ENCODE results near the gene SYNE3.

The SYNE3 gene, protein sequence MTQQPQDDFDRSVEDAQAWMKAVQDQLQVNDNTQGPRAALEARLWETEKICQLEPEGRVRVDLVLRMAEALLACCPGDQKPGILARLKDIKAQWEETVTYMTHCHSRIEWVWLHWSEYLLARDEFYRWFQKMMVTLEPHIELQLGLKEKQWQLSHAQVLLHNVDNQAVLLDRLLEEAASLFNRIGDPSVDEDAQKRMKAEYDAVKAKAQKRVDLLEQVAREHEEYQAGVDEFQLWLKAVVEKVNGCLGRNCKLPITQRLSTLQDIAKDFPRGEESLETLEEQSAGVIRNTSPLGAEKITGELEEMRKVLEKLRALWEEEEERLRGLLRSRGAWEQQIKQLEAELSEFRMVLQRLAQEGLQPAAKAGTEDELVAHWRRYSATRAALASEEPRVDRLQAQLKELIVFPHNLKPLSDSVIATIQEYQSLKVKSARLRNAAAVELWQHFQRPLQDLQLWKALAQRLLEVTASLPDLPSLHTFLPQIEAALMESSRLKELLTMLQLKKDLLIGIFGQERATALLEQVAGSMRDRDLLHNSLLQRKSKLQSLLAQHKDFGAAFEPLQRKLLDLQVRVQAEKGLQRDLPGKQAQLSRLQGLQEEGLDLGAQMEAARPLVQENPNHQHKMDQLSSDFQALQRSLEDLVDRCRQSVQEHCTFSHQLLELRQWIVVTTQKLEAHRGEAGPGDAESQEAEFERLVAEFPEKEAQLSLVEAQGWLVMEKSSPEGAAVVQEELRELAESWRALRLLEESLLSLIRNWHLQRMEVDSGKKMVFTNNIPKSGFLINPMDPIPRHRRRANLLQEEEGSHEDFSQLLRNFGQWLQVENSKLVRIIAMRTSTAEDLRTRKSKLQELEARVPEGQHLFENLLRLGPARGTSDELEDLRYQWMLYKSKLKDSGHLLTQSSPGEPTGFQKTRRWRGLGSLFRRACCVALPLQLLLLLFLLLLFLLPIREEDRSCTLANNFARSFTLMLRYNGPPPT

DNA sequence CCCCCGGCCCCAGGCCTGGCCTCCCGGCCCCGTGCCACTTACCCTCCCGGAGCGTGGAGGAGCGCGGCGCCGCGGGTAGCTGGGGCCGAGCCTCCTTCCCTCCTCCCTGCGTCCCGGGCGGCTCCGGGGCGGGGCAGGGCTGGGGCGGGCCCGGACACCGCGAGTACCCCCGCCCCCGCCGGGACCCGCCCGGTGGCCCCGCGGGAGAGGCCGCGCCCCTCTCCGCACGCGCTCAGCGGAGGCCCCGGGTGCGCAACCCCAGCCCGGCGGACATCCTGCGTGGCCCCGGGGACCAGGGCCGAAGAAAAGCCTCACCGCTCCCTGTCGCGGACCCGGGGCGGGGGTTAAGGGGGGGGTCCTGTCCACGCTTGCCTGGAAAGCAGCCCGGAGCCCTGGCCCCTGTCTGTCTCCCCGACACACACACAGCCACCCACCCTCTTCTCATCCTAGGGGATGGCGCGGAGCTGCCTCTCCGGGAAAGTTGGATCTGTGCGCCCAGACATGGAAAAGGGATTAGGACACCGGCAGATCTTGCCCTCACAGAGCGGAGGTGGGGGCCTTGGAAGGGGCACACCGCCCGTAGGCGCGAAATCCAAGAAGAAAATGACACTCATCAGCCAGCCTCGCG, at the start of gene SYNE3:
SYNE3 (minus strand) TSS at position 97 of the 628 bp plus-strand sequence. CDS start 40,829 bp downstream, outside the sequence.
- peak; percentile 62 for DNase-seq

- DNase-seq = no peak
These were observed 47.6 kb upstream of the SYNE3 start for GRCh38 chr14:95564060-95564459.

GRCh38 chr14:95562892-95563685, 46.6 kb upstream of the SYNE3 start:
- no peak for DNase-seq

GRCh38 chr14:95561001-95561412, 44.6 kb upstream of the SYNE3 start:
- DNase-seq = peak; percentile 91

GRCh38 chr14:95559203-95559602, 42.8 kb upstream of the SYNE3 start:
- no peak for DNase-seq

GRCh38 chr14:95557832-95558231, 41.4 kb upstream of the SYNE3 start:
- no peak for DNase-seq

DNA sequence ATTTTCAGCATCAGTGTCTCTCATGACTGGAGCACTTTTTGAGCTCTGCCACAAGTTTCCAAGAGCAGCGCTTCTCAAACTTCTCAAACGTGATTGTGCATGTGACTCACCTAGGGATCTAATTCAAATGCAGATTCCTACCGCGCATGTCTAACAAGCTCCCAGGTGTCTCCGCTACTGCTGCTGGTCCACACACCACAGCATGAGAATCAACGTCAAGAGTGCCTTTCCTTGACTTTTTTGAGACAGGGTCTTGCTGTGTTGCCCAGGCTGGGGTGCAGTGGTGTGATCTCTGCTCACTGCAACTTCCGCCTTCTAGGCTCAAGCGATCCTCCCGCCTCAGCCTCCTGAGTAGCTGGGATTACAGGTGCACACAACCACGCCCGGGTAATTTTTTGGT, 40.8 kb upstream of the SYNE3 start:
- DNase-seq = no peak

DNA sequence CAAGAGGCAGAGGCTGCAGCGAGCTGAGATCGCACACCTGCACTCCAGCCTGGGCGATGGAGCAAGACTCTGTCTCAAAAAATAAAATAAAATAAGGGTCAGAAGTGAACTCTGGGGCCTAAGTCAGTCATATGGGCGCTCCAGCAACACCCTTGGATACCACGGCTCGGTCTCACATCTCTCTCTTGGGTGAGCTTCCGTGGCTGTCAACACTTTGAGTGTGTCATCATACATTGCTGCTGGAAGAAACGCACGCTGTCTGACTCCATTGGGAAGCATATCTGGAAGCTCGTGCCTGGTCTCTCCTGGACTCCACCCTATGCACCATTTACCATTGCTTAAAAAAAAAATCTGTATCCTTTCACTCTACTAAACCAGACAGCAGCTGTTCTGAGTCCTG, 38.6 kb upstream of the SYNE3 start:
- DNase-seq = no peak

DNA sequence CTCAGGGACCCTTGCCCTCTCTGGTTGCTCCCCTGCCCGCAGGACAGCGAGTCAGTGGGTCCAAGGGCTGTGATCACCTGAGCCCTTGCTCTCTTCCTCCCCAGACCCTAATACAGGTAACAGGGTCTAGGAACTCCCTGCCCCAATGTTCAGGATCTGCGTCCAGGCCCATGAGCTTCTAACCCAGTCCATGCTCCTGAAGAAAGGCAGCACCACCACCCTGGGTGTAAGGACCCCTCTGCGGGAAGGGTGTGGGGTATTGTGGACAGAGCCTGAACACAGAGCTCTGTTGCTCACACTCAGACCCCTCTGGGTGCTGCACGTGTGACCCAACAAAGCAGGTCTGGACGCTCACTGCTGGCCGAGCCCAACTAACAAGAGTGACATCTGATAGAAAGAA, 36.7 kb upstream of the SYNE3 start:
- no peak for DNase-seq

- DNase-seq = no peak
These were observed 35.0 kb upstream of the SYNE3 start for GRCh38 chr14:95551435-95551834.

DNA sequence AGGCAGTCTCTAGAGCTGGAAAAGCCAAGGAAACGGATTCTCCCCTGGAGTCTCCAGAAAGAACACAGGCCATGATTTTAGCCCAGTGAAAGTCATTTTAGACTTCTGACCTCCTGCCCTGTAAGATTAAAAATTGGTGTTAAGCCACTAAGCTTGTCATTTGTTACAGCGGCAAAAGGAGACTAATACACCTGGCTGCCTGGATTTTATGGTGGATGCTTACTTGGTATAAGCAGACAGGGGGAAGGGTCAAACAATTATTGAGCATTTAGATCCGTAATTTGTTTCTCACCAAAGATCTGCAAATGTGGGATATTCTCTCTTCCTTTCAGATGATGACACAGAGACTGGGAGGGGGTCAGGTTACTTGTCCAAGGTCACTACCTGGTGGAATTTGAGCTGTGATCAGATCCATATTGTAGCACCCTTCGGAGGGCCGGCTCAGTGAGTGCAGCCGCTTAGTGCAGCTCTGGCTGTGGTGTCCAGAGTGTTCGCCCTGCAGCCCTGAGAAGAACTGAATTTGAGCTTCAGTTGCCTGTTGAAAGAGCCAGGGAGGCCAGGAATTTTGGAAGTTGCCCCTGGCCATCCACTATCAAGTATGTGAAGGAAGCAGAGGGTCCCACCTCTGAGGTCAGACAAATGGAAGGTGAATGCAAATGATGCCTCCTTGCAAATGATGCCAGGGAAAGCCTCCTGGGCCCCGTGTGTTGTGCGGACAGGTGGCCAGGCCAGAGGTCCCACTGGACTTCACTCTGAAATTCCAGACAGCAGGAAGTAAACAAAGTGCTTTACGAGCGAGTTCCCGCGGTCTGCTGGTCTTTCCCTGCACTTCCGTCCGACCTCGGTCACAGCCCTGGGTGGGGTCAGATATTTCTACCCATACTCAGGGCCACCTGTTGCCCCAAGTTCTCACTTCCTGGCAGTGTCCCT, 33.5 kb upstream of the SYNE3 start:
- DNase-seq = no peak

DNA sequence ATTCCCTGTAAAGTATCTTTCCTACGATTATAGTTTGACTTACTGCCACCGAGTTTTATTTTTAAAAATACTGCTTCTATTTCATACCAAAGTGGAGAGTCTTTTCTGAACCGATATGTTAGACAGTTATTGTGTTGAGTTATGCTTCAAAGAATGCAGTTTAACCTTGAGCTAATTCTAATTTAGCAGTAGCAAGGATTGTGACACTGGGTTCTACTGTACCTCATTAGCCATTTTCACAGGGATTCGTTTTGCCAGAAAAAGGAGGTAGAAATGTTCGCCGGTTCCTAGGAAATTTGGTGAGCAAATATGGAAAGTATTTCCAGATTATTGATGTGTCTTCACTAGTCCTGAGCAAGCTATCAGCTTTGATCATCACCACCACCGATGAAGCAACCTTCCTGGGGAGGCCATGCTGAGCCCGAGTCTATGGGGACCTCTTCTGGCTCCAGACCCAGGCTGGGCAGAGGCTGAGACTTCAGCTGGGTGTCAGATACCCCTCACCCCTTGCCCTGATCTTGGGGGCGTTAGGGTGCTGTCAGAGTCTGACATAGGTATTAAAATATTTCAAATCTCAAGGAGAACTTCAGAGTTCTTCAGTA, 32.0 kb upstream of the SYNE3 start:
- DNase-seq = no peak

DNA sequence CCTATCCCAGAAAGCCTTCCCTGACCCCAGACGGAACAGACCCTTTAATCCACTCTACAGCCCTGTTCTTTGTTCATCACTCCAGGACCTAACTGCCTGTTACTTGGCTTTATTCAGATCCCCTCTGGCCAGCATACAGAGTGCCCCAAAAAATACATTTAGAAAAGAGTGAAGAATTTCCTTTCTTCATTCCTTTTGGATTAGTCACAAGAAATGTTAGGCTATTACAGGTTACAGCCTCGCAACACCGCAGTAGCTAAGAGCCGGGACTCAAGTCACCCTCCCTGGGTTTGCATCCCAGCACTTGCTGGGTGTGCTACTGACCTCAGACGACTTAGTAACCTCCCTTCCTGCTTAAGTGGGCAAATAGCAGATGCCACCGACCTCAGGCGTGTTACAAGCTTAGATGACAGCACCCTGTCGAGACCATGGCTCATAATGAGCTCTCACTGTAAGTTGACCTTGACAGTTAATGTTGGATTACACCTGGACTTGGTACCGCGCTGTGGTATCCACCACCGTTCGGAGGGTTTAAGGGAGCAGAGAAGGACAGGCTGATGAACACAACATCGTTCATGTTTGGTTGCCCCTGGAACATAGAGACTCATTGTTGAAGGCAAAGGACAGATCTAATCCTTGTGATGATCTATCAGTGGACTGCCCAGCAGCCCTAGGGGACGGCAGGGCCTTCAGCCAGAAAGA, 31.3 kb upstream of the SYNE3 start:
- no peak for DNase-seq

DNA sequence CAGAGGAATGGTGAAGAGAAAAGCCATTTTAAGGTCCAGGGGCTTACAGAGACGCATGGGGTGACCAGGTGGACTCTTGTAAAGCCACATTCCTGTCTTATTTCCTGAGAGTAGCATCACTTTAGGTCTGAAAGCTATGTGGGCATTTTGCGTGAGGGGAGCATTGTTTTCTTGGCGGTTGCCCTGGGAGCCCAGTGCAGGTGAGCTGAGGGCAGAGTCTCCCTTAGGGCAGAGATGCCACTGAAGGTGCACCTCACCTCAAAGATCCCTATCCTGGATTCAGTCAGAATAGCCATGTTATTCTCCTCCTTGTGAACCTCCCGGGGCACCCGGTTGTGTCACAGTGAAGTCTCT, 30.8 kb upstream of the SYNE3 start:
- DNase-seq = no peak

GRCh38 chr14:95545515-95546168, 29.2 kb upstream of the SYNE3 start:
- DNase-seq = no peak

GRCh38 chr14:95544588-95544987, 28.1 kb upstream of the SYNE3 start:
- no peak for DNase-seq

DNA sequence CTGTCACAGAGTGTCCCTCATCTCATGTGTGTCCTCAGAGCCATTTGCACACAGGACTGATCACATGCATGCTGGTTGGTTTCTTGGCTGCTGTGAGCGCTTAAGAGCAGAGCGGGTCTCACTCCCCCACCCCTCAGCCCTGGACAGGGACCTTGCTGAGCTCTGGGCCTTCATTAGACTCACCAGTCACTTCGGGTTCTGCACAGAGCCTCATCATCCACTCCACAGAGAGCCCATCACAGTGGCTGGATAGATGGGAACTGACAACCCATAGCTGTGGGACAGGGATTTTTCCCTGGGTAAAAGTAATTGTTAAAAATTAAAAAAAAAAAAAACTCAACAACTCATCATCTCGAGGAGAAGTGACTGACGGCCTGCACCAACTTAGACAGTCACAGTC, 26.6 kb upstream of the SYNE3 start:
- no peak for DNase-seq

- no peak for DNase-seq
These were observed 25.8 kb upstream of the SYNE3 start for GRCh38 chr14:95541932-95542930.
